Measurements from ENCODE around the gene NCOA7. TPM values are rescaled to one million over a fixed set of nuclear protein-coding genes. Genes with fewer than 3 reads are reported as not detected.

NCOA7 gene
- total and polyA plus RNA-seq, 4 donors: 8.6 to 40.9 (median 17.6) TPM

DNA sequence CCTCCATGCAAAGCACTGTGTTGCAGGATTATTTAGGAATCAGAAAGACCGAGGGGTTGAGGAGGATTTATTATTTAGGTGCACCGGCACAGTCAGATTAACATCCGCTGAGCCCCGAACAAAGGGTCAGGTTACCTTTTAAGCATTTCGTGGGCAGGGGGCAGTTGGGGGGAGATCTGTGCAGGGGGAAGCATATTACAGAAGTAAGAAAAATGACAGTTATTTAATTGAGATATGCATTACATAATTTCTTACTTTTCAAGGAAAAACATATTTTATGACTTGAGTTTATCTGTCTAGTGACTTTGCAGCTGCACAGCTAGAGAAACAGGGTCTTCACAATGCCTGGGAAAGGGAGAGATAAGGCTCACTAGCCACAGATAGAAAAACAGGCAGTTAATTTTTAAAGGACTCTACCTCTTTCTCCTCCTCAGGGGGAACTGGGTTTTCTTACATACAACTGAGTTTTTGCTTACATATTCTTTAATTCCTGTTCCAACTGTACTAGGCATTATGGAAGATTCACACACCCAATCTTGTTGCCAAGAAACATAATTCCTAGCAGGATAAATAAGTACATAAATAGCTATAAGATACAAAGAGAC lies 164.1 kb downstream of the NCOA7 start:
- no peak overlapping the region for H3K9ac ChIP-seq (ENCODE audit: low read depth in 1 of 2, low read length in 2 of 2)
- peaks cover 4 to 26% (median 22%) of the 10 kb centered on the region in 4 donors for H3K4me1 ChIP-seq (ENCODE audit: control insufficient read depth in 4 of 4, insufficient read depth in 4 of 4, low read length in 3 of 4)
- DNase-seq (ENCODE audit: low spot score): no peak
- no peak overlapping the region for H3K27ac ChIP-seq (ENCODE audit: low read depth in 1 of 2, low read length in 2 of 2)
- H3K27me3 ChIP-seq (ENCODE audit: control insufficient read depth in 4 of 4, insufficient read depth in 4 of 4, low read length in 3 of 4): no peaks in the 10 kb centered on the region
- no peaks in the 10 kb centered on the region for H3K9me3 ChIP-seq (ENCODE audit: control insufficient read depth in 4 of 4, low read length in 3 of 4)
- no peaks in the 10 kb centered on the region for H3K36me3 ChIP-seq (ENCODE audit: control insufficient read depth in 4 of 4, insufficient read depth in 3 of 4, low read depth in 1 of 4, low read length in 3 of 4)
- H3K4me3 ChIP-seq (ENCODE audit: low read depth in 1 of 3, low read length in 3 of 3): no peak overlapping the region
- 47% methylated on average over 5 of the region's 5 CpGs for WGBS
- TF ChIP-seq RXRA (IDR thresholded peaks at IDR 0.05) (no peak), EGR1 (IDR thresholded peaks at IDR 0.05; ENCODE audit: low read depth in 2 of 2) (no peak), ATF3 (IDR thresholded peaks at IDR 0.05) (no peak), RAD21 (IDR thresholded peaks at IDR 0.05) (no peak), MAX (IDR thresholded peaks at IDR 0.05) (no peak)

DNA sequence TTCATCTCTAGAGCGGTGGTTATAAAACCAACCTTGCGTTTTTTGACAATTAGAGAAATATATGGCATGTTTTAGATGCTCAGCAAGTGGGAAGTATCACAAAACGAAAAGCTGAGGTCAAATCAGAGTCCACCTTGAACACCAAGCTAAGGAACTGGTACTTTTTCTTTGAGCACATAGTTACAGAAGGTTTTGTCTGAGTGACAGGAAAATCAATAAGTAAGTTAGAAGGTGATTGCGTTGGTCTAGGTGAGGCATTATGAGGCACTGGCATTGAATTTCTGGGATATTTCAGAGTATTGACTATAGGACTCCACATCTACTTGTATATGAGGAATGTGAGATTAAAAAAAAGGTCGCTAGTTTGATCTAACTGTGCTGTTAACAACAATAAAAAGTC lies 165.2 kb downstream of the NCOA7 start:
- Histone ChIP-seq H3K27ac (ENCODE audit: low read depth in 1 of 2, low read length in 2 of 2) (peak overlapping the region in 1 of 2 donors; percentile 98), H3K9me3 (ENCODE audit: control insufficient read depth in 4 of 4, low read length in 3 of 4) (no peaks in the 10 kb centered on the region), H3K4me1 (ENCODE audit: control insufficient read depth in 4 of 4, insufficient read depth in 4 of 4, low read length in 3 of 4) (peaks cover 8 to 33% (median 25%) of the 10 kb centered on the region in 4 donors), H3K27me3 (ENCODE audit: control insufficient read depth in 4 of 4, insufficient read depth in 4 of 4, low read length in 3 of 4) (no peaks in the 10 kb centered on the region), H3K36me3 (ENCODE audit: control insufficient read depth in 4 of 4, insufficient read depth in 3 of 4, low read depth in 1 of 4, low read length in 3 of 4) (no peaks in the 10 kb centered on the region), H3K9ac (ENCODE audit: low read depth in 1 of 2, low read length in 2 of 2) (peak overlapping the region in 1 of 2 donors; percentile 71), H3K4me3 (ENCODE audit: low read depth in 1 of 3, low read length in 3 of 3) (peak overlapping the region in 2 of 3 donors; percentile 3 to 85)
- 38% methylated on average over 5 of the region's 5 CpGs for WGBS
- DNase-seq (ENCODE audit: low spot score): no peak
- TF ChIP-seq MAX (IDR thresholded peaks at IDR 0.05) (no peak), FOXA1 (IDR thresholded peaks at IDR 0.05) (no peak), EGR1 (IDR thresholded peaks at IDR 0.05; ENCODE audit: low read depth in 2 of 2) (no peak), HNF4A (conservative IDR thresholded peaks at IDR 0.05) (no peak), GABPA (IDR thresholded peaks at IDR 0.05 in 1 of 2, conservative IDR thresholded peaks at IDR 0.05 in 1 of 2) (no peak)
- TF ChIP-seq, protein P1, sequence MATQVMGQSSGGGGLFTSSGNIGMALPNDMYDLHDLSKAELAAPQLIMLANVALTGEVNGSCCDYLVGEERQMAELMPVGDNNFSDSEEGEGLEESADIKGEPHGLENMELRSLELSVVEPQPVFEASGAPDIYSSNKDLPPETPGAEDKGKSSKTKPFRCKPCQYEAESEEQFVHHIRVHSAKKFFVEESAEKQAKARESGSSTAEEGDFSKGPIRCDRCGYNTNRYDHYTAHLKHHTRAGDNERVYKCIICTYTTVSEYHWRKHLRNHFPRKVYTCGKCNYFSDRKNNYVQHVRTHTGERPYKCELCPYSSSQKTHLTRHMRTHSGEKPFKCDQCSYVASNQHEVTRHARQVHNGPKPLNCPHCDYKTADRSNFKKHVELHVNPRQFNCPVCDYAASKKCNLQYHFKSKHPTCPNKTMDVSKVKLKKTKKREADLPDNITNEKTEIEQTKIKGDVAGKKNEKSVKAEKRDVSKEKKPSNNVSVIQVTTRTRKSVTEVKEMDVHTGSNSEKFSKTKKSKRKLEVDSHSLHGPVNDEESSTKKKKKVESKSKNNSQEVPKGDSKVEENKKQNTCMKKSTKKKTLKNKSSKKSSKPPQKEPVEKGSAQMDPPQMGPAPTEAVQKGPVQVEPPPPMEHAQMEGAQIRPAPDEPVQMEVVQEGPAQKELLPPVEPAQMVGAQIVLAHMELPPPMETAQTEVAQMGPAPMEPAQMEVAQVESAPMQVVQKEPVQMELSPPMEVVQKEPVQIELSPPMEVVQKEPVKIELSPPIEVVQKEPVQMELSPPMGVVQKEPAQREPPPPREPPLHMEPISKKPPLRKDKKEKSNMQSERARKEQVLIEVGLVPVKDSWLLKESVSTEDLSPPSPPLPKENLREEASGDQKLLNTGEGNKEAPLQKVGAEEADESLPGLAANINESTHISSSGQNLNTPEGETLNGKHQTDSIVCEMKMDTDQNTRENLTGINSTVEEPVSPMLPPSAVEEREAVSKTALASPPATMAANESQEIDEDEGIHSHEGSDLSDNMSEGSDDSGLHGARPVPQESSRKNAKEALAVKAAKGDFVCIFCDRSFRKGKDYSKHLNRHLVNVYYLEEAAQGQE (IDR thresholded peaks at IDR 0.05): no peak

DNA sequence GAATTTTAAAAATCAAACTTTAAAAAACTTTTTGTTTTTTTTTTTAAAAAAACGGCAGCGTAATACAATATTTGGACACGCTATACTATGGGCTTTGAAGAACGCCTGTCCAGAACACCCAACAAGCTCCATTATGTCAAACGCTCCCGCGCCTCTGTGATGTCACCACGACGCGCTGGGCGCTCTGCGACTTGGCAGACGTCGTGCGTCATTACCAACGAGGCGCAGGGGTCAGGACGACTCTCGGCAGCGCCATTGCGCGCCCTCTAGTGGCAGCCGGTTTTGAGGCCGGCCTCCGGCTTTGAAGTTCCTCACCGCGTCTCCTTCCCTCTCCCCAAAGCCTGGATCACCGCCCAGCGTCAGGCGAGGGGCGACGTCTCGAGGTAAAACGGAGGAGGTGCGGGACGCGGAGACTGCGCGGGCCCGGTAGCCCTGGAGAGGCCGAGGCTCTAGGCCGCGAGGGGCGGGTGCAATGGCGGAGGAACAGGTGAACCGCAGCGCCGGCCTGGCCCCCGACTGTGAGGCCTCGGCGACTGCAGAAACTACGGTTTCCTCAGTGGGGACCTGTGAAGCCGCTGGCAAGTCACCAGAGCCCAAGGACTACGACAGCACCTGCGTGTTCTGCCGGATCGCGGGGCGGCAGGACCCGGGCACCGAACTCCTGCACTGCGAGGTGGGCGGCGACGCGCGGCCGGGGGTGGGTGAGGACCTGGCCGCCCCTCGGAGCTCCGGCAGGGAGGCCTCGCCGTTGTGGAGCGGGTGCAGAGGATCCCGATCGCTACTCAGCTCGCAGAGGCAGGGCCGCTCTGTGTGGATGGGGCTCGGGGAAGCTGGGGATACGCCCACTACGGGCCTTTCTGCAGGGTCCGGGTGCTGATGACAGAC lies 166.0 kb downstream of the NCOA7 start, which contains the start of gene HINT3:
TSS of gene HINT3 (plus strand) at position 265 of the 885 bp plus-strand sequence. CDS start at position 473, 208 bp downstream.
- H3K9me3 ChIP-seq (ENCODE audit: control insufficient read depth in 4 of 4, low read length in 3 of 4): no peaks in the 10 kb centered on the region
- DNase-seq (ENCODE audit: low spot score): peak; percentile 99
- H3K9ac ChIP-seq (ENCODE audit: low read depth in 1 of 2, low read length in 2 of 2): peak within 1 kb of the TSS; percentile 92 to 93
- H3K36me3 ChIP-seq (ENCODE audit: control insufficient read depth in 4 of 4, insufficient read depth in 3 of 4, low read depth in 1 of 4, low read length in 3 of 4): no peaks in the 10 kb centered on the region
- no peaks in the 10 kb centered on the region for H3K27me3 ChIP-seq (ENCODE audit: control insufficient read depth in 4 of 4, insufficient read depth in 4 of 4, low read length in 3 of 4)
- peak within 1 kb of the TSS; percentile 74 to 92 (median 85) for H3K4me3 ChIP-seq (ENCODE audit: low read depth in 1 of 3, low read length in 3 of 3)
- under 1% methylated on average over 82 of the region's 82 CpGs for WGBS
- peaks cover 8 to 33% (median 25%) of the 10 kb centered on the region in 4 donors for H3K4me1 ChIP-seq (ENCODE audit: control insufficient read depth in 4 of 4, insufficient read depth in 4 of 4, low read length in 3 of 4)
- peak within 1 kb of the TSS; percentile 94 to 98 for H3K27ac ChIP-seq (ENCODE audit: low read depth in 1 of 2, low read length in 2 of 2)
- TF ChIP-seq NR2F2 (IDR thresholded peaks at IDR 0.05): peak; percentile 88
- TF ChIP-seq HNF4A (conservative IDR thresholded peaks at IDR 0.05): peak; percentile 37 to 56
- TF ChIP-seq JUND (IDR thresholded peaks at IDR 0.05): peak; percentile 43 to 70
- TF ChIP-seq GABPA (IDR thresholded peaks at IDR 0.05 in 1 of 2, conservative IDR thresholded peaks at IDR 0.05 in 1 of 2): no peak
- no peak for TF ChIP-seq ZBTB33 (IDR thresholded peaks at IDR 0.05)
- peak; percentile 88 to 92 for TF ChIP-seq RAD21 (IDR thresholded peaks at IDR 0.05)
- TF ChIP-seq, protein P1 (IDR thresholded peaks at IDR 0.05): peak; percentile 64
- peak; percentile 60 for TF ChIP-seq SP1 (IDR thresholded peaks at IDR 0.05)

Data from liver (tissue), 9 donors.